Measurements from ENCODE around the gene SPARCL1.
"Not testable (repeated sequence)": the region's sequence is repeated elsewhere in the genome, so short reads cannot be mapped to it uniquely, and the experiment has no call there.

SPARCL1 gene, protein sequence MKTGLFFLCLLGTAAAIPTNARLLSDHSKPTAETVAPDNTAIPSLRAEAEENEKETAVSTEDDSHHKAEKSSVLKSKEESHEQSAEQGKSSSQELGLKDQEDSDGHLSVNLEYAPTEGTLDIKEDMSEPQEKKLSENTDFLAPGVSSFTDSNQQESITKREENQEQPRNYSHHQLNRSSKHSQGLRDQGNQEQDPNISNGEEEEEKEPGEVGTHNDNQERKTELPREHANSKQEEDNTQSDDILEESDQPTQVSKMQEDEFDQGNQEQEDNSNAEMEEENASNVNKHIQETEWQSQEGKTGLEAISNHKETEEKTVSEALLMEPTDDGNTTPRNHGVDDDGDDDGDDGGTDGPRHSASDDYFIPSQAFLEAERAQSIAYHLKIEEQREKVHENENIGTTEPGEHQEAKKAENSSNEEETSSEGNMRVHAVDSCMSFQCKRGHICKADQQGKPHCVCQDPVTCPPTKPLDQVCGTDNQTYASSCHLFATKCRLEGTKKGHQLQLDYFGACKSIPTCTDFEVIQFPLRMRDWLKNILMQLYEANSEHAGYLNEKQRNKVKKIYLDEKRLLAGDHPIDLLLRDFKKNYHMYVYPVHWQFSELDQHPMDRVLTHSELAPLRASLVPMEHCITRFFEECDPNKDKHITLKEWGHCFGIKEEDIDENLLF

DNA sequence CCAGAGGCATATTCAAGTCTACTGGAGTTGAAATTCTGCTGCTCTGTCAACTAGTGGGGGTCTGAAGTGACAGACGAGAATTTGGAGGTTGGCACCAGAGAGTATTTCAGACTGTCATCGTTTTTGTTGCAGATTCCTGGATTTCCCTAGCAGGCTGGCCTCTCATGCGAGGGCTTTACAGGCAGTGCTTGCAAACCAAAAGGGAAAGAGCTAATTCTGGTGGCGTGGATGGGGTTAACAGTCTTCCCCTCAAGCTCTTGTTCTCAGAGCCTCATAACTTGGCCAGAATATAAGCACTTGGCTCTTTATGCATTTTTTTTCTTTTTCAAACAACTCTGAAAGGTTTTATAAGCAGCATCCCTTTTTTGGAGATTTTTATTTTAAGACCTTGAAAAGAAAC lies at the start of gene SPARCL1:
TSS of gene SPARCL1 (minus strand) at position 190 of the 400 bp plus-strand sequence. CDS start 29,802 bp downstream, outside the sequence.
- DNase-seq (ENCODE audit: low spot score): no peak

DNA sequence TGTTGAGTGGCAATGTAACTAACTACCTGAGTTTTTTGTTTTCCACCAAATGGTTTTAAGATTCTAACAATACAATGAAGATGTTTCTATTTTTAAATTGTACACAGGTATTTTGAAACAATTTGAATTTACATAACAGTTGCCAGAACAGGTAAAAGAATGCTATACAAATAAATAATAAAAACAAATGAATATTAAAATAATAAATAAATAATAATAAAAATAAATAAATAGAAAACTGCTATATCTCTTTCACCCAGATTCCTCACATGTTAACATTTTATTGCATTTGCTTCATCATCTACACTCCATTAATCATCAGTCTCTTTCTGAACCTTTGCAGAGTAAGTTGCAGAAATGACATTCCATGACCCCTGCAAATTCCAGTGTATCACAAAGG lies 46.8 kb upstream of the SPARCL1 start:
- DNase-seq (ENCODE audit: low spot score): no peak

DNA sequence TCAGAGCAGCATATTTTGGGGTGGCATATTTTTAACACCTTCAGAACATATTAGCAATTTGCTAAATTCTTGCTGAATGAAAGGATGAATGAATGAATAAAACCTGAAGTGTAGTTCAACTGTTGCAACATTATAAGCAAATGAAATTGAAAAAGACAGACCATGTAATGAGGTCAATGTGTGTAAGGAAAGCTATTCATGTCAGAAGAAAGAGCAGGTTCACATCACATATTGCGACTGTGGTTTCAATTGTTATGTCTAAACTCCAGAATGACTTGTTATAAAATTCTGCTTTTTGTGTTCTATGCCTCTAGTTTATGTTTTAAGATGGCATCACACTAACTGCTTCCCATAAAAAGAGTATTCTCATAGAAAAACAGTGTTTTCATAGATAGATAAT lies 46.2 kb upstream of the SPARCL1 start:
- DNase-seq (ENCODE audit: low spot score): no peak

DNA sequence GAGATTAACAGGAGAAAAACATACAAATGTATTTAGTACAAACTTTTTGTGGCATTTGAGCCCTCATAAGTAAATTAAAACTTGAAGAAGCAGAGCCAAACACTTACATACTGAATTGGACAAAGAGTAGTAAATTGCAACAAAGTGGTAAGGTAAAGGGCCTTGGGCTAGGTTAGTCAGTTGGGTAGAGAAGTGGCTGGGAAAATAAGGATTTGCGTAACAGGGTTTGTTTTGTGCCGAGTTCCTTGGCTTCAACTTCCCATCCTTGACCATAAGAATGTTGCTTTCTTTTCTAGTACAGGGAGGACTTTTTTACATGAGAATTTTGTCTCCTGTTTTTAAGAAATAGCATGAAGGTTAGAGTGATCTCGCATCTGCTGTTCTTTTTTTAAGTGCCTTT lies 45.8 kb upstream of the SPARCL1 start:
- DNase-seq (ENCODE audit: low spot score): peak; percentile 22

DNA sequence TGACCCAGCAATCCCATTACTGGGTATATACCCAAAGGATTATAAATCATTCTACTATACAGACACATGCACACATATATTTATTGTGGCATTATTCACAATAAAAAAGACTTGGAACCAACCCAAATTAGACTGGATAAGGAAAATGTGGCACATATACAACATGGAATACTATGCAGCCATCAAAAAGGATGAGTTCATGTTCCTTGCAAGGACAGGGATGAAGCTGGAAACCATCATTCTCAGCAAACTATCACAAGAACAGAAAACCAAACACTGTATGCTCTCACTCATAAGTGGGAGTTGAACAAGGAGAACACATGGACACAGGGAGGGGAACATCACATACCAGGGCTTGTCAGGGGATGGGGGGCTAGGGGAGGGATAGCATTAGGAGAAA lies 45.2 kb upstream of the SPARCL1 start:
- DNase-seq (ENCODE audit: low spot score): not testable (repeated sequence)

DNA sequence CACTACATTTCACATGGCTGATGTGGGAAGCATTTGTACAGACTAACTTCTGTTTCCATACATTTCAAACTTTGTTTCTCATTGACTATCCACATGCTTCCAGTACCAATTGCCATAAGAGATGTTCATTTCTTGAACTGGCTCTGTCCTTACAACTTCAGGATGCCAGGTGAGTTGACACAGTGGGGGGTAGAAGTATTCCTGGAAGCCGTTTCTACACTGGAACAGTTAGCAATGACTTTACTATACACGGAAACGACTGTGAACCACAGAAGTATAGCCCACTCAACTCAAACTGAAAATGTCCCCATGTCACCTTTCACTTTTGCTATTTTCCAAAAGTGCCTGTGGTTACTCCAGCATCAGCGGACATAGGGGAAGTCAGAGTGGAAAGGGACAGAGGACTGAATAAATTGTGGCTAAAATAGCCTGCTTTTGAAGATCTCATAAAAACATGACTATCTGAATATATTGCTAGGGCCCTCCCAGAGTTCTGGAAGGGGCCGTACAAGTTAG lies 41.2 kb upstream of the SPARCL1 start:
- no peak for DNase-seq (ENCODE audit: low spot score)

DNA sequence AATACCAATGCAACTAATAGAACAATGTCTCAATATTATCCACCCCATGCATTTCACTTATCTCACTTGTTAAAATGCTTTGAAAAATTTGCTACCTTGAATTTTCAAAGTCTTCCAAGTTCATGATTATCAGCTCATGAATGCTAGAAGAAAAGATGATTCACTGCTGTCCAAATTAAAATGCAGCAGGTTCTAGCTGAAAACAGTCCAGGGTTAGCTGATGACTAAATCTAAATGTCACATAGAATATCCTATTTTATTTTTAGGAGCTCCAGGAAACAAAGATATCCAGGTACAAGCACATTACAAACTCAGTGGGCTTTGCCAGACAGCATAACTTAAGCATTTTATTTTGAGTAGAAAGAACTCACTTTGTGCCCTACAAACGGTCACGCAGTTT lies 38.0 kb upstream of the SPARCL1 start:
- DNase-seq (ENCODE audit: low spot score): no peak

DNA sequence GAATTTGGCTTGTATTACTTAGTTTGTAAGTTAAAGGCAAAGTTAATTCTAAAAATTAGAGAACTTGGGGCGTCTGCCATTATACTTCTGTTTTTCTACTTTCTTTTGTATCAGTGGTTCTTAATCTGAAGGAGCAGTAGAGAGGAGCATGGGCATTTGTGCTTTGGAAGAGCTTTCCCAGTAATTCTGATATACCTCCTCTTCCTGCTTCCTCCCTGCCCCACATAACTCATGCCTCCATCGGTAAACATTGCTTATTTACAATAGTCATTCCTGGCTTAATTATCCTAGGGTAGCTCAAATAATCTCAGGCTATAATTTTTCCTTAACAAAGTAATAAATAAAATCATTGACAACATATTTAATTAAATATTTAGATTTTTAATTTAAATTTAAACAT lies 37.1 kb upstream of the SPARCL1 start:
- DNase-seq (ENCODE audit: low spot score): no peak

DNA sequence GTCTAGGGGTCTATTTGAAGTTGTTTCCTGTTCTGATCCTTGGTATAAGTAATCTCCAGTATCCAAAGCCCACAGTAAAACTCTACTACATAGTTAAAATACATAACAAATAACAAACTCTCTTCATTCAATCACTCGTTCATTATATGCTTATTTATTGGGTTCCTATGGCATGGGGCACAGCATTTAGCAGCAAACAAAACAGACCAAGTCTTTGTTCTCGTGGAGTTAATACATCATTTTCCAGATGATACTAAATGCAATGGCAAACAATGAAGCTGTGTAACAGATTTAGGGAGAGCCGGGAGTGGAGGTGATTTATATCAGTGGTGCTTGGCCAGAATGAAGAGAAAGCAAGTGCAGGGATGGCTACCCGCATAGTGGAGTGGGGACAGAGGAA lies 36.6 kb upstream of the SPARCL1 start:
- DNase-seq (ENCODE audit: low spot score): no peak

DNA sequence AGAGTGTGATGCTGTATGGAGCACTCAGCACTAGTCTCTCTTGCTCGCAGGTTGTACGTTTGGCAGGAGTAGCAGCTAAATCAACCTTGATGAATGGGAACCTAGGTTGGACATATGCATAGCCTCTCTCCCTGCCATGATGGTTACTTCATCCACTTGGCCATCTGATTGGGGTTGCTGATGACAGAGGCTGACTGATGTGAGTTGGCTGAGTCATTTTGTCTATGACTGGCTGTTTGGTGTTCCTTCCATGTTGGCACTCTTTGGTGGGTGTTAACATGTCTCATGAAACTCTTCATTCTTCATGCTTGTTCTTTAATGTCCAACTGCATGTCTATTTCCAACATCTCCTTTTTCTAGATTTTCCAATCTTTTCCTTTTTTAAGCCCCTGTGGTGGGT lies 31.6 kb upstream of the SPARCL1 start:
- no peak for DNase-seq (ENCODE audit: low spot score)

DNA sequence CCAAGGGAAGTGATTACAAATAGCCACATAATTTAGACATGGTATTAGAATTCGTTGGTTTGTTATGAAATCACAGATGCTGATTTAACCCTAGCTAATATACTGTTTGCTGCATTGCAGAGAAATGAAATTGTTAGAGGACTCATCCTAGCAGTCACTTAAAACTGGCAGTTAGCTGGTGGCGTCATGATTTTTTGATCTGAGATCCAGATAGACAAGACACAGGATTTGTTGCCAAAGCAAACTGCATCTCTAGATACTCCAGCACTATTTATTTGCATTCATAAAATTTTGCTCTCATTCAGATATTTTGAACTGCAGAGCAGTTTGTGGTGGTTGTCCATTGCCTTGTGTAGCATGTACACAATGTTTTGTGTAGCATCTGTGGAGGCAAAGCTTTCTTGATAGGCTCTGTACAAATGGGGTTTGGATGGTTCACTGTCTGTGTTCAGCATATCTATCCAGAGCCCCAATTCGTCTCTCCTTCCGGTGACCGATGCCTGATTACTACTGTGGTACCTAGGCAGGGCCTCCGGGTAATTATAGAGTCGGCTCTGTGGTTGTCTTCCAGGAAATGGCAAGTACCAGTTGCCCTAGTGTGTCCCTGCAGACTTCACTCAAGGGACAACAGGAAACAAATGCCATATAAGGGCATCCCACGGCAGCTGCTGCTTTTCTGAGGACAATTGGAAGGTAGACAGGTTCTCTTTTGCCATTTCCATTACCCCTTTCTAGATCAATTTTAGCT lies 30.1 kb upstream of the SPARCL1 start:
- DNase-seq (ENCODE audit: low spot score): no peak

DNA sequence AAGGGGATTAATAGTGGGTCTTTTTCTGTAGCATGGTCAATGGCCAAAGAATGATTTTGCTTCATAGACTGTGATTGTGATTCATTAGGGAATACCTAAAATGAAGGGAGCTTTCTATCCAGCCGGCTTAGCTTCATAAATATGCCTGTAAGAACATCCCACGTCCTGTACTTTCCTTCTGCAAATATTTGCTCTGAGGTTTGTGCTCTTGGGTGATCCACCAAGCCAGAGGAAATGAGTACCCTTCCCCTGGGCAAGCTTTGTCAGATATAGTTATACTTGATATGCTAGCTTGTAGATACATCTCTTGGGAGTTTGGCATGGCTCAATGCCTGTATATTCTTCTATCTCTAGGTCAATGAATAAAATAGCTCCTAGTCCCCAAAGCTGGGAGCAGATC lies 28.2 kb upstream of the SPARCL1 start:
- DNase-seq (ENCODE audit: low spot score): no peak

DNA sequence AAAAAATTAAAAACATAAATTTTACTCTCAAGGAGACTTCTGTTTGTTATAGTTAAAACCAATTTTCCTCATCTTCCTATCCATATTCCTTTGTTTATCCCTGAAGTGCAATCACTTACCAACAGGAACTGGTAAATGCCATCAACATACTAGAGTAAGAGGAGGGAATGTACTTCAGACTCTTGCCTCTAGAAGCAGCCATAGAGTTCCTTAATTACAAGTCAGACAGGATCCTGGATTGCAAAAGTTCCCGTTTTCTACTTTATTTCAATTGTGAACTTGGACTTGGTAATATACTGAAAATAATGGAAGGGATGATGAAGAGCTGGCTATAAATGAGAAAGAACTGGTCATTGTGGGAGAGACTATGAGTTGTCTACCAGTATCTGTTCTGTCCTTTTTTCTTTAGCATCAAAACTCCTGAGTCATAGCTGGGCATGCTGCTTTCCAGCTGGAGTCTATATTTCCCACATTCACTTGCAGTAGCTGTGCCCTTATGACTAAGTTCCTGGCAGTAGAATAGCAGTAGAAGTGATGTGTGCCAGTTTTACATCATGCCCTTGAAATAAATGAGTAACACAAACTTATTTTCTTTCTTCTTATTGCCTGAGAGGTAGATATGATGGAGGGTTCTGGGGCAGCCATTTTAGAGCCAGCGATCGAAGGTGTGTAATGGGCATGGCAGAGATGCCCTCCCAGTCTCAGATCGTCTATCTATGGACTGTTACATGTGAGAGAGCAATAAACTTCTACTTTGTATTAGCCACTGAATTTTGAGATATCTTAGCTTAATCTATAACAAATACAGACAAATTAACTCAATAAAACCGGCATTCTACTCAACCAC lies 26.8 kb upstream of the SPARCL1 start:
- DNase-seq (ENCODE audit: low spot score): peak; percentile 76

DNA sequence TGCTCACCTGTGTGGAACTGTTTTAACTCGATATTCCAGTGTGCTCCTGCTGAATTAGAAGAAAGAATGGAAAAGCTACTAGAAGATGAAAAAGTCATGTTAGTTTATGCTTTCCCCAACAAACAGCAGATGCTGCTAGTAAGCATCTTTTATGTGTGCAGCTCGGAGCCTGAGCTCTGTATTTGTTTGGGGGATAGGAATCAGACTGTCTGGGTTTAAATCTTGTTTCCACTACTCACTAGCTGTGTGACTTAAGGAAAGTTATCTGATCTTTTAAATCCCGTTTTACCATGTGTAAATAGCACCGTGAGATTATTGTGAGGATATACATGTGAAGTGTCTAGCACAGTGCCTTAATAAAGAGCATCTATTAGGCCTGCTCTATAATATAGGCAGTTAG lies 24.0 kb upstream of the SPARCL1 start:
- no peak for DNase-seq (ENCODE audit: low spot score)

DNA sequence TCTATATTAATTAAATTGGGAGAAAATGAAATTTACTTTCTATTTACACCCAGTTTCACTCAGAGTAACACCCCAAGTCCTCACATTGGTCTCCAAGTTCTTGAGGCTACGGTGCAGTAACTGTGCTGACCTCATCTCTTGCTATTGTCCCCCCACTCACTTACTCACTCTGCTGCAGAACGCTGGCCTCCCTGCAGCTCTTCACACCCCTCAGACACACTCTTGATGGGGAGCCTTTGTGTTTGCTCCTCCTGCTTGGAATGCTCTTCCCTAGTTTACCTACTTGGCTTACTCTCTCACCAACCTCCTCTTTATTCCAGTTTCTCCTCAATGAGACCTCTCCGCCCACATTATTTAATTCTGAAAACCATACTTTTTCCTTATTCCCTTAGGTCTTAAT lies 22.2 kb upstream of the SPARCL1 start:
- DNase-seq (ENCODE audit: low spot score): no peak

DNA sequence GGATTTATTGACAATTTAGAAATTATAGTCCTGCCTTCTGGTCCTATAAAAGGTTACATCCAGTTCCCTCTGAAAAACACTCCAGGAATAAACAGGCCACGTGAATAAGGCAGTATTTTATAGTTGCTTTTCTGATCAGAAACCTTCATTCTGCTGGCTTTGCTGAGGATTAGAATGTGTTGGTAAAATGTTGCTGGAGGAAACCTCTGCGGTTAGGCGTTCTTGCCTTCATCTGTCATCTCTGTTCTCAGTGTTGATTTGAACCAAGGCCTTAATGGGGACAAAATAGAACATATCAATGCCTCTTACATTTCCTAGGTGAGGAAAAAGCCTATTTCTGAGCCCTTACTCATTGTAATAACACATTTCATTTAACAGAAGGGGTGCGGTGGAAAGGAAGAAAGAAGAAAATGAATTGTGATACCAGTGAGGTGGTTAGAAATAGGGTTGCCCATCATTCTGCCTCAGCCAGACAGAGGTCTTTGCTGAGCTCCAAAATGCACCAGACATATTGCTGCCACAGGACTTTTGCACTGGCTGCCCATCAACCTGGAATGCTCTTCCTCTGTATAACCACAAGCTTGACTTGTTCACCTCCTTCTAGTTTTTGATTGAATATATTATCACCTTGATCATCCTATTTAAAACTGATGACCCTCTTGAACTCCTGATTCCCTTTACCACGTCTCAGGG lies 18.0 kb upstream of the SPARCL1 start:
- DNase-seq (ENCODE audit: low spot score): no peak

DNA sequence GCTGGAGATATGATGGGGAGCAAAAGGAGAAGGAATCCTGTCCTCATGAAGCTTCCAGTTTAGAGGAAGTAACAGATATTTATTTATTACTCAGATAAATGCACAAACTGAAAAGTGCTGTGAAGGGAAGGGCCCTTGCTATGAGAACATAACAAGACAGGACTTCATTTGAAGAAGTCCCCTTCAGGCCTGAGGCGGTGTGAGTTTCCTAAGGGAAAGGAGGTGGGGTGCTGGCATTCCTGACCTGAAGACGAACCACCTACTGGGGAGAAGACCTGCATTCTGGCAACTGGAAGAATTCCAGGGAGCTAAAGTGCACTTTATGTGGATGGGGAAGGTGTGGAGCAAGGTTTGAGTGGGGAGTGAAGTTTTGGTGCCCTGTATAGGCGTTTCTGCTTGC lies 15.9 kb upstream of the SPARCL1 start:
- no peak for DNase-seq (ENCODE audit: low spot score)

DNA sequence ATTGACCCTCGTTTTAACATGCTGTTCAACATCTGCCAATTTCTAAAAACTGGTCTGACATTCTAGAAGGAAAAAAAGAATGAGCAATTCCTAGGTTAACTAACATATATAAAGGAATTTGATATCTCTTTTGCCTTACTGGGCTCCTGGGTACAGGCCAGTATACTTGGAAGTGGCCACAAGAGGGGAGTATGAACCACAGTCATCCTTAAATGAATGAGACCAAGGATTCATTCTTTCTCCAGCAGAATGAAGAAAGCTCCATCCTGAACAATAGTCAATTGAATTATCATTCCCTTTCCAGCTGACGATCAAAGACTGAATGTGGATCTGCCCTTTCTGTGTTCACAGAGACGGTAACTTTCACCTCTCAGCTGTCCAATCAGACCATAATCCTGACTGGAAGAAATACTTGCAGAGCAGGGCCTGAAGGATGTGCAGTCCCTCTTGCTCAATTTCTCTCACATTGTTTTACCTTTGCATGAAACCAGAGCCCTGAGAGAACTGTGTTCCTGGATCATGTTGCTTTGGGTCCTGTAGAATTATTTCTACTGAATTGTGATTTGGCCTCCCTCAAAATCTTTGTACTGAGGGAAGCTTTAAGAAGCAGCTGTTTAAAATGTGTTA lies 14.8 kb upstream of the SPARCL1 start:
- peak; percentile 66 for DNase-seq (ENCODE audit: low spot score)

DNA sequence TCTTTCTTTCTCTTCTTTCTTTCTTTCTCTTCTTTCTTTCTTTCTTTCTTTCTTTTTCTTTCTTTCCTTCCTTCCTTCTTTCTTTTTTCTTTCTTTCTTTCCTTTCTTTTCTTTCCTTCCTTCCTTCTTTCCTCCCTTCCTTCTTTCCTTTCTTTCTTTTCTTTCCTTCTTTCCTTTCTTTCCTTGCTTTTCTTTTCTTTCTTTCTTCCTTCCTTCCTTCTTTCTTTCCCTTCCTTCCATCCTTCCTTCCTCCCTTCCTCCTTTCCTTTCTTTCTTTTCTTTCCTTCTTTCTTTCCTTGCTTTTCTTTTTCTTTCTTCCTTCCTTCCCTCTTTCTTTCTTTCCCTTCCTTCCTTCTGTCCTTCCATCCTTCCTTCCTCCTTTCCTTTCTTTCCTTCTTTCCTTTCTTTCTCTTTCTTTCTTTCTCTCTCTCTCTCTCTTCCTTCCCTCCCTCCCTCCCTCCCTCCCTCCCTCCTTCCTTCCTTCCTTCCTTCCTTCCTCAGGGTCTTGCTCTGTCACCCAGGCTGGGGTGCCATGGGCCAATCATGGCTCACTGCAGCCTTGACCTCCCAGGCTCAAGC lies 13.6 kb upstream of the SPARCL1 start:
- no peak for DNase-seq (ENCODE audit: low spot score)

DNA sequence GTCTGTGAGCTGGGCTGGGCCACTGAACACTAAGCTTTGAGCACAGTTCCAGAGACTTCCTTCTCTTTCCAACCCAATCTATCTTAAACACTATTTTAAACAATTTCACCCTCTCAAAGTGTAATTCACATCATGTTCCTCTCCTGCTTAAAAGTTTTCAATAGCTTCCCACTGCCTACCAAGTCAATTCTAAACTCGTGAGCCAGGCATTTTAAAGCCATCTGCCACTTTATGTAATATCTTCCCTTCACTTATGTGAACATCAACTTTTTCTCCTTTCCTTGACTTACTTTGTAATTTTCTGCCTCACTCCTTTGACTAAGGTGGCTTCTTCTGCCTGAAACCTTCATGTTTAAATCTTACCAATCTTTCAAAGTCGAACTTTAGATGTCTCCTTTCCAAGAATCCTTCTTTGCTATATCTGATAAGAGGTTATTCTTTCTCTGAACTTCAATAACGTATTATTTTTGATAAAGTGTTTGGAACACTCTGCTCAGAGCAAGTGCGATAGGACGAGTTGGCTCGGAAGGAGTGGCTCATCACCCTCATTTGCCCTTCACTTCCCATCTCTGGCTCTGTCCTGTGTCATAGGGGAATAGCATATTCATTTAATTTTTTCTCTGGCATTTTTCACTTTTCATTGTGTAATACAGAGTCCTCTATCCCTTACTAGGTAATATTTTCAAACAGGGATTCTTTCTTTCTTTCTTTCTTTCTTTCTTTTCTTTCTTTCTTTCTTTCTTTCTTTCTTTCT lies 13.0 kb upstream of the SPARCL1 start:
- no peak for DNase-seq (ENCODE audit: low spot score)
